UCSD-AML1 (cell line): ENCODE data around the gene CRIM1.
A peak's percentile ranks its signal among the peaks of the same experiment; 100 is the strongest.

ENCODE experiments used
- DNase-seq: peaks from one replicate; lab custom pipeline; 2025; ENCODE audit not compliant: unreplicated experiment; lab: John Stamatoyannopoulos, UW

Gene CRIM1

DNA sequence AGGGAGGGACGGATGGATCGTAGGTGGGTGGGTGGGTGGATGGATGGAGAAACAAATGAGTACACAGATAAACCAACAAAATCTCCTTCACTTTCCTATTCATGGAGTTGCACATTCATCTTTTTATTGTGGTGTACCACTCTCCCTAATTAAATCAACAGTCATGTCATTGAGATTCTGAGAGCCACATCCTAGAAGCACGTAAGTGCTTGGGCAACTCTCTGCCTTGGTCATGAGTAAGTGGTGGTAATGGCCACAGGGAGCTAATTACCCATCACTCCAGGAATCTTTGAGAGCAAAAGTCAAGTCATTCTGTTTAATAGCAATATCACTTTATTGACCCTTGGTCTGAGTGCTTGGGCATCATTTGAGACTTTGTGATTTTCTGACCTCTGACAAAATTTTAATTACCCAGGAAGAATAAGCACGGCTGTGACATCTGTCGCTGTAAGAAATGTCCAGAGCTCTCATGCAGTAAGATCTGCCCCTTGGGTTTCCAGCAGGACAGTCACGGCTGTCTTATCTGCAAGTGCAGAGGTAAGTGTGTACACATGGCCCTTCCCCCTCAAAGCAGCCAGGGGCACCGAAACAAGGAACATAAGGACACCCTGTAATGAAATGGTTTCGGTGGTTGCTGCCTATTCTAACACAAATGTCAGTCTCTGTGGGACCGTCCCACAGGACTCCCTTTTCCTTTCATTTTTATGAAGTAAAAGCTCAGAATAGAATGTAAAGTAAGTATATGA, 156.5 kb downstream of the CRIM1 start:
- DNase-seq: no peak

DNA sequence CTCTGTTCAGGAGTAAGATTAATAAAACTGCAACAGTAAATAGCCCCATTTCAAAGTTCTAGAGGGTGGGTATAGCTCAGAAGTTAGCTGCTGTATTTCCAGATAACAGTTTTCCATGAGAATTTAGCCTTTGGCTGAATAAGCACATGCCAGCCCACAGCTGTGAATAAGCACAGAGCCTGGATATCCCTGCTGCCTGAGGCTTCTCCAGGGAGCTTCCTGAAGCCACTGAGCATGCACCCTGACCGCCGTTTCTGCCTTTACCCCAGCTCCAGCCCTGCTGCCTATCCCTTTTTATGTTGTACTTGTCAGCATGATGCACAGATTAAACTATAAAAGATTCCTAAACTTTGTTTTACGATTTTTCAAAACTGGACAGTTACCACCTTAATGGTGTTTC, 157.1 kb downstream of the CRIM1 start:
- DNase-seq: no peak

DNA sequence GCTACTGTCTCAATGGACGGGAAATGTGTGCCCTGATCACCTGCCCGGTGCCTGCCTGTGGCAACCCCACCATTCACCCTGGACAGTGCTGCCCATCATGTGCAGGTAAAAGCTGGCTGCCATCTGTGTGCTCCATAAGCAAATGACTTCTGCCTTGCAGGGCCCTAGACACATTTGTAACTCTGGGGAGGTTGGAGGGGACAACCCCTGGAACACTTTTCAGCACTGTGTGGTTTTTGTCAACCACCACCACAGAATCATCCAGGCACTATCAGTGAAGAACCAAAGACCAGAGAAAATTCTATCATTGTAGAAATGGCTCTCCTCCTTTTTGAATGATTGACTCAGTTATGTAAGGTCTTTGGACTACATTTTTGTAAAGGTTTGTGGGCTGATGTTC, 158.1 kb downstream of the CRIM1 start:
- DNase-seq: no peak

DNA sequence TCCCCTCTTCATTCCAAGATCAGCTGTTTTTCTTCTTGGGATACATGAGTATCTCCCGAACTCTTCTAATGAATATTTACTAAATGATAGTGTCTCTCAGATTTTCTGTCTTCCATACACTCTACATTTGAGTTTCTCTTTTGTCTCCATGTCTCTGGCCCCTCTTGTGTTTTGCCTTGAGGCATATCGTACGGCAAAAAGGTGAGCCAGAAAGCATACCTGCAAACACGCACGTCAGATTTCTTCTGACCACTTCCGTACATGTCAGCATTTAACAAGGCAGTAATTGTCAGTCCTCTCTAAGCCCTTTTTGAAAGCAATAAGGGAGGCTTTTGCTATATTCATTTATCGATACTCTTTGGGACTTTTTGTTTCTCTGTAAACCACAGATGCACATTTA, 160.0 kb downstream of the CRIM1 start:
- DNase-seq: no peak

DNA sequence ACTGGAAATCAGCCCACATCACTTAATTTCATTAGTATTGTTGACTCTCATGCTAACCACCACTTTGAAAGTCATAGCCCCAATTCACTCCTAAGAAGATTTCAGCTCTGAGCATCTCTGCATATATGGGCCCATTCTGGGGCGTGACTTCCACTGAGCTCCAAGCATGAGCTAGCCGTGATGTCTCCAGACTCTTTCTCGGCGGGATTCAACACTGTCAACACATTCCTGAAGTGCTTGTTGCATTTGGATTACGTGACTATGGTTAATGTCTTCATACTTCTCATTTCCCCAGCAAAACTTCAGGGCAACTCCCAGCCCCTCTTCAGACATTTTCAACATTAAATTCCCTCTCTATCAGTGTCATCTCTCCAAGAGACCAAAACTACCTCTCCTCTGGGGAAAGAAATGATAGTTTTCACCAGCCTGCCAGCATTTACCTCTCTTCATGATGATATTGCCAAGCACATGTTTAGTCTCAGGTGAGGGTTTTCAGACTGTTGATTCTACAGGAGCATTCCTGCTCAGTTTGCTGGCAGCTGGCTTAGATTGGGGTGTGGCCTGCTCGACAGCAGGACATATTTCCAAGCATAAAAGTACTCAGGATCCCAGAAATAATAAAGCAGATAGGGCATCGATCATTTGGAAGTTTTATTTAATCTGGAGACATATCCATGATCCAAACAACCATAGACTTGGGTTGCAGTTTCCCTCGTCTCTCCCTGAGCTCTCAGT, 160.7 kb downstream of the CRIM1 start:
- no peak for DNase-seq

DNA sequence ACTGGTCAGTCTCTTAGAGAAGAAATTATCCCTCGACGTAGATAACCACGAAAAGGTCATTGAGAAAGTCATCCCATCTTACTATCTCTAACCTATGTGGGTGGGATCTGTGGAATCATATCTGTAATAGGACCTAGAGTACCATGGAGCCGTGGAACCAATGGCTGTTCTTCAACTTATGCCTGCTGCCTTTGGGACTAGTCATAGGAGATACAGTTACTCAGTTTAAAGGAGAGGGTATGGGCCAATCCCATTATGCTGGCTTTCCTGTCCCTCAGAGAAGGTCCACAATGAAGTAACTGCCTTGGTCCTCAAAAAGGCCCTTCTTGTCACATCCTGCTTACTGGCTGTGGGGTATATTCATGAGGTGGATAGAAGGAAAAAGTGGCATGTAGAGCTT, 164.9 kb downstream of the CRIM1 start:
- DNase-seq: no peak

DNA sequence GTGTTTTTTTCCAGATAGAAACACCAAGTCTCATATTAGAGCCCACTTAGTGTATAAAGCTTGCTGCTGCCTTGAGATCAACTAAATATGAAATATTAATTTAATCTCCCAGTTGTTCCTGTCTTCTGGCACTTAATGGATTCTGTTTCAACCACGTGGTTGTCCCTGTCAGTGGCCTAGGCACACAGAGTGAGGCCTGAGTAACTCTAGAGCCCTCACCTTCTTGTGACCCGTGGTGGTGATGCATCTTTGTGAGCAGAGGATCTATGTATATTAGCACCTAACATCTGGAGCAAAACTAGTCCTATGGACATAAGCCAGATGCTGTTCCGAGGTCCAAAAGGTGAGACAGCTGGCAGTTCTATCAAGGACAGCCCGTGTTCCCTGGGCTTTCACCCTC, 167.6 kb downstream of the CRIM1 start:
- DNase-seq: no peak

DNA sequence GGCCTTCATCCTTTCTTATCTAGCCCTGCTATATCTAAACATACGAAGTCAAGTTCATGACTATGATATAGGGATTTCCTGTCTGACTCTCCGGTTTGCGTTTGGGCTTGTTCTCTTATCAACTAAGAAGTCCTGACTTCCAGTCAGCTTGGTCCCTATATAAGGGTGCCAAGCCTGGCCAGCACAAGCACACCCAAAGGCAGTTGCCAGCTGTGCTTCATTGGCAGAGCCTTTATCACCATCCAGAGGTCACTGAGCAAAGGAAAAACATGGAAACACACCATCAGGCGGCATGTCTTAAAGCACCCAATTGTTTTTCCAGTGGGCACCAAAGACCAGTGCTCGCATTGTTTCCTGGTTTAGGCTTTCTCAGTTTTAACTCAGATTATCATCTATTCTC, 169.7 kb downstream of the CRIM1 start:
- DNase-seq: no peak

DNA sequence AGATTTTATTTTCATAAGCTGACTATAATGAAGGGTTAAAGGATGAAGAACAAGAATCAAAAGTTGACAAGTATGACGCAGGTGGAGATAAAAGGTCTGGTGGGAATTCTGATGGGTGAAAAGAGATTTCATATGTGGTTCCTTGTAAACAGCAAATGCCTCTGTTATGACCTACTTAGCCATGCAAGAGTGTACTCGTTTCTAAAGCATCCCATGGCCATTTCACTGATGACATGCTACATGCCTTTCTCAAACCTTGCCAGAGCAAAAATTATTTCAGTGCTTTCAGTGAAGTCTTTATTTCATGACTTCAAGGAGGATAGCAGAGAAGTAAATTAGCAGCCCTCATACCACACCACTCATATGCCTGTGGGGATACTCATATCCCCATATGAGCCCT, 170.6 kb downstream of the CRIM1 start:
- no peak for DNase-seq

DNA sequence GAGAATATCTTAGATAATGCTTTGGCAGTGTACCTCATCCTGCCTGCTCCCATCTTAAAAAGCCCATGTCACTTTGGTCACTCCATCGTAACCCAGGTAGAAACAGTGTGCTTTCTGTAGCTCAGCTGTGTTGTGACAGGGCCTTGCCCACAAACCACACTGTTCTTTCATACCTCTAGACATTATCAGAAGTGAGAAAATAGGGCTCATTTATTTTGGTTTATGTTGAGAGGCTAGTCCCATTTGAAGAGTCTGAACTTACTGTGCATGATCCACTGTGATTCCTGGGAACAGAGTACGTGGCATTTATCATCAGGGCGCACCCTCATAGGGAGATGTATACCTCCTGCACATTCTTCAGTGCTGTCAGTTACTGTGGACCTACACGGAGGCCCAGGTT, 172.7 kb downstream of the CRIM1 start:
- no peak for DNase-seq

DNA sequence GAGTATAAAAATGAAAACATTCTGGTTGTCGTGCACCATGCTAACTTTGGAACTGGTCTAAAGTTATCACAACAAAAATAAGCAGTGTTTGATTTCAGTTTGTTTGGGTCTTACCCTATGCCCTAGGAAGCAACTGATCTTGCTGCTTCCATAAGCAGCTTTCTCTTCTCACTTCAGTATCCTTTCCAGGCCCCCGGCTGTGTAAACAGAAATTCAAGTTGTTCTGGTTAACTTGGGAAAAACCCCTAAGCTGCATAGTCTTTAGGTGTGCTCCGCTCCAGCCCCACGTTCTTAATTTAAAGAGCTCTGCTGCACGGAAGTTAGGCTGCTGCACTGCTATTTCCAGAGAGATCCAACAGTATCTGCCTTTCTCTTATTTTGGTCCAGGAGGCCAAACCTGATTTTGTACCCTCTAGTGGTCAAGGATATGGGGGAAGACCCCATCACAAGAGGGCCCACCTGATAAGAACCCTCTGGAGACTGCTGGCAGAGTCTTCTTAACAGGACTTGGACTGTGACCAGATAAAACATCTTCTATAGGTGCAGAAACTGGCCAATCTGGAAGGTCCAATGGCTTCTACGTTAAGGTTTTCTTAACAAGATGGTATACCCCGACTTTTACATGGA, 173.3 kb downstream of the CRIM1 start:
- DNase-seq: no peak

DNA sequence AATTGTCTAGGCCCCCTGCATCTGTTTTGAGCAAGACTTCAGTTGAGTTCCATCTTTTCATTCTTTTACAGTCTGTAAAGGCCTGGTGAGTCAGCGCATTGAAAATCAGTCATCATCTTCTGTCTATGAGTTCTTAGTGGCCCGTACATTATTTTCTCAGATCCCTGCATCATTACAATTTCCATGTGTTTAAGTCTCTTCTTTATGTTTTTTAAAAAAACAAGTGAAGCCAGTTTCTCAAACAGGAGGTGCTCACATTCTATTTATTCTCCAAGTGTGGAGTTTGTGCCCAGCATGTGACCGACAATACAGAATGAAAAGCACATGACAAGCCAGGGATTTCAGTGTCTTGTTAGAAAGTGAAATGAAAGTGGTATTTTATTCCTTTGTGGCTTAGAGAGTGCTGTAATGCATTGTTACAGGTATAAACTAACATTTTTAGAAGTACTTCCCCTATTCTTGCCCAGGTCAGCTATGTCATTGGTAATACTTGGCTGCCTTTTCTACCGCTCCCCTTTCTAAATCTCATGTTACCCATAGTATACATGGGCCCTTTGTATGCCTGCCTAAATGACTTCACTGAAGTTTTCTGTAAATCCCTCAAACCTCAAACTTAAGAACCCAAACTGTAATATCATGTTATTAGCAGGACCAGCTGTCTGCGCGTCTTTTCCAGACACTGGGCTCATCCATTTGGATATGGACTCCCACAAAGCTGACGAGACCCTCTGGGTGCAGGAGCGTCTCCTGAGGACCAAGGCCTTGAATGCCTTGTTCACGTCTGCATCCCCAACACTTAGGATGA, 174.8 kb downstream of the CRIM1 start:
- no peak for DNase-seq

DNA sequence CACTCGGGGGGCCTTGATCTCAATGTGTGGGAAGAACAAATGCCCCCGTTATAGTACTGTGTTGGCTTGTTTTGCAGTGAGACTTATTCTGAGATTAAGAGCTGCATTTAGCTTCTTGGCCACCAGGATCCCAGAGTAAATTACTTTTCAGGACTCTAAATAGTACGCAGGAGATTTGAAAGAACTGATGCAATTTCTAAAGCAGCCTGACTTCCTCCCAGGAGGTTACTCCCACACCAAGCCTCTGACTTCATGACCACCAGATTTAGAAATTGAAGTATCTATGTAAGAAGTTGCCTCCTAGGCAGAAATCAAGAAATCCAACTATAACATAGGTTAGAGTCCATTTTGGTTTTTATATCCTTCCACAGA, 175.4 kb downstream of the CRIM1 start:
- peak; percentile 17 for DNase-seq

DNA sequence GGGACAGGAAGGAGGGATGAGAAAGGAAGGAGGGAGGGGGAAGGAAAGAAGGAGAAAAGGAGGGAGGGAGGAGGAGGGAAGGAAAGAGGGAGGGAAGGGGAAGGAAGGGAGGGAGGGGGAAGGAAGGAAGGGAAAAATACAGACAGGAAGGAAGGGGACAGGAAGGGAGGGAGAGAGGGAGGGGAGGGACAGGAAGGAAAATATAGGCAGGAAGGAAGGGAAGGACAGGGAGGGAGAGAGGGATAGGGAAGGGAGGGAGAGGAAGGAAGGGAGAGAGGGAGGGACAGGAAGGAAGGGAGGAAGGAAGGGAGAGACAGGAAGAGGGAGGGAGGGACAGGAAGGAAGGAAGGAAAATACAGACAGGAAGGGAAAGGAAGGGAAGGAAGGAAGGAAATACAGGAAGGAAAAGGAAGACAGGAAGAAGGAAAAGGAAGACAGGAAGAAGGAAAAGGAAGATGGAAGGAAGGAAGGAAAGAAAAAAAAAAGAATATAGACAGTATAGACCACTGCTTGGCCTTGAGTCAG, 178.8 kb downstream of the CRIM1 start:
- DNase-seq: no peak

DNA sequence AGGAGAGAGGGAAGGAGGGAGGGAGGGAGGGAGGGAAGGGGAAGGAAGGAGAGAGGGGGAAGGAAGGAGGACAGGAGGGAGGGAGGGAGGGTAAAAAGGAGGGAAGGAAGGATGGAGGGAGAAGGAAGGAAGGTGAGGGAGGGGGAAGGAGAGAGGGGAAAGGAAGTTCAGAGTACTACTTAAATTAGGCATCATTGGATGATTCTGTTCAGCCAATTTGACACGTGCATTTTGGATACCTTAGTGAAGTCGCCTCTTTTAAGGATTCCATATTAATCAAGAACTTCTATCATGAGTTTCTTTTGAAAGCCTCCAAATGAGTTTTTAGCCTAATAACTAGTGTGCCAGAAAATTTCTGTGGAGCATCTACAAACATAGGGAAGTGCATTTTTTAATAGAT, 179.5 kb downstream of the CRIM1 start:
- DNase-seq: no peak

DNA sequence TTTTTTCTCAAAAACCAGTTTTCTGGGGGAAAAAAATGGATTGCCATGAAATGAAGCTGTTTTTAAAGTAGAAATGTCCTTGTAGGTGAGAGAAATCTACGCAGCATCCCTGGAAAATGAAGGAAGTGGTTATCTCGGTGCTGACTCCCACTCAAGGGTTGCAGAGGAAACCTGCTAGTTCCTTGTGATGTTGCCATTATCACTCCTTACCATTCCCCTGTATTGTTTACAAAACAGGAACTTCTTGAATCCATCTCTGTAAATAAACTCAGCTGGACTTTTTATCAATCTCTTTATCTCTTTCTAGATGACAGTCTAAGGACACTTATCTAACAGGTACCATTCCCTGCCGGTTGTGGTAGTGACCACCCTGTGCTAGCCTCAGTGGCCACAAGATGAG, 181.2 kb downstream of the CRIM1 start:
- no peak for DNase-seq

DNA sequence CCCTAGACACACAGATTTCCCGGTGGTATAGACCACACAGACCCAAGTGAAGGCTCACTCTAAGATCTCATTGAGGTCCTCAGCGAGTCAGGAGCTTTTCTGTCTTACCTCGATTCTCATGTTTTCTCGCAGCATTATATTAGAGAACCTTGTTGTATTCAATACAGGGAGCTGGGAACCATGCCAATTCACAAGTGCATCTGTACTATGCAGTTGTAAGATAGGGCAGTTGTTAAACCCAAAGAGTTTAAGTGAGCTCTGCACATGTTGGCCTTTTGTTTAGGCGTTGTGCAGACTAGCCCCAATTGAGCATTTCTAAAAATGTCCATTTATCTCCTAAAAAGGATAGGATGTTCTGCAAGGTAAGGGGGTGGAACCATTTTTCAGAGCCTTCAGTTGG, 182.8 kb downstream of the CRIM1 start:
- DNase-seq: no peak

DNA sequence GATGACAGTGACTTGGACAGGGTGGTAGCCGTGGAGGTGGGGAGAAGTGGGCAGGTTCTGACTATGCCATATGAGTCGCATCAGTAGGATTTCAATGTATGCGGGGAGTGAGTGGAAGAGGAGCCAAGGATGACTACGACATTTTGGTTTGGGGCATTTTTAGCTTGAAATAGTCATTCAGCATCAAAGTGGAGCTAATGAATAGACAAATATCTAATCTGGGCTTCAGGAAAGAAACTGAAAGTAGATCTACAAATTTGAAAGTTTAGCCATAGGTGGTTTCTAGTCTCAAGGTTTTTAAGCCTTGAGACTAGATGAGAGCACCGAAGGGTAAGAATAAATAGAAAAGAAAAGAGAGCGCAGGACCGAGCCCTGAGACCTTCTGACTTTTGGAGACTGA, 184.1 kb downstream of the CRIM1 start:
- no peak for DNase-seq

DNA sequence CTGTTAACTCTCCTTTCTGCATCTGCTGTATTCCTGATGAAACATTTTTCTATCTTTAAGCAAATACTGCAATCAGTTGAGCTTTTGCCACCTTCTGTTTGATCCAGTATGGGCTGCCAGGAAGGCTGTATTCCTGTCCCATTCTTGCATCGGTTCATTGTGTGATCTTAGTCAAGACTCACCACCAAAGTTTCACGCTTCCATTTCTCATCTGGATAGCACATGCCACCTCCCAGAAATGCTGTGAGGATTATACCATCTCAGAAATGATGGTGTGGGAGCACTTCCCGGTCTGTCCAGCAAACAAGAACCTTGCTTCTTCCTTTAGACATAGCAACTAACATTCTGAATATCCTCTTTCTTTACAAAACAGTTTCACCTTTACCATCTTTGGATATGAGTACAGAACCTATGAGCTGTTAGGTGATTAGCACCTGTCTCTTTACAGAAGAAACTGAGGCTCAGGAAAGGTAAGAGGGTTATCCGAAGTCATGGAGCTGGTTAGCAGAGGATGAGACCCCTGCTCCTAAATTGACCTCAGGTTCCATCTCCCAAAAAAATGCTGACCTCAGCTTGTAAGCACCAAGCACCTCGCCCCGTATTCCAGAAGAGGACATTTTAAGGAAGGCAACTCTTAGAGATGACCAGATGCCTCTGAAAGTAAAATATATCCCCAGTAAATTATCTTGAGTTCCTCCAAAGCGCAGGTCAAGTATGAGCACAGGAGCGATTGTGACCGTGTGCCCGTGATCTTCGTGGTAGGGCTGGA, 185.6 kb downstream of the CRIM1 start:
- no peak for DNase-seq

DNA sequence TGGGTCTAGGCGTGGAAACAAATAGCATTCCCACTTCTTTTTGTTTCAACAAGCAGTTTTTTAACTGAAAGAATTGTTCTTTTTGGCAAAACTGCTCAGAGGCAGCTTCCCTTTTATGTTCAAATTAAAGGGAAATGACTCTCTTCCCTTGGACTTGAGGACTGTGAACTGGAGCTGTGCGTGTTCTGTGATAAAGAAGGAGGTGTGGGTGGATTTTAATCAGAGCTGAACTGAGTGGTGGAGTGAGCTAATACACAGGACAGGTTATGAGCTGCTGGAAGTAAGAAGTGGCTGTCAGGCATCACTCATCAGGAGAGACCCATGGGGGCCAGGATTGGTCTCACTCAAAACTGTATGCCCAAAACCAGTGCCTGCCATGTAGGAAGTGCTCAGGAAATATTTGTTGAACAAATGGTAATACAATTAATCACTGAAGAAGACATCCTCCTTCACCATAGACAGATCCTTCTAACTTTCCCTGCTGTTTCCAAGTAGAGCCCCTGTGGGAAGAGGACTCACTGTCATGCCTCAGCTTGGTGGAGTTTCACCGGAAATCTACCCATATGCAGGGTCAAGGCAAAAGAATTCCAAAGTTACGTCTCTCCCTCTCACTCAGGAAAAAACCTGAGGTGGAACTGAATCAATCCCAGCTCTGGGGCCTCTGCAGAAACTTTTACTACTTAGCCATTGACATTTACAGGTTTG, 186.5 kb downstream of the CRIM1 start:
- no peak for DNase-seq
